Posterior vena cava (tissue), 2 donors: ENCODE data around the gene IL16. TPM values are rescaled to one million over a fixed set of nuclear protein-coding genes. Genes with fewer than 3 reads are reported as not detected.
A peak's percentile ranks its signal among the peaks of the same experiment; 100 is the strongest.

Source experiments
- DNase-seq: peaks from one replicate; pipeline ENCODE4 v3.0.0-alpha.2; 2020; ENCODE audit warnings: low spot score
- intact Hi-C, 2 donors: fragments of 100-400 bp; cut with DNase I; formaldehyde crosslinking; loops; one replicate each; pipeline versions ENCODE4 v1.14.1 to v1.14.2; 2022 to 2023
- total RNA-seq, 2 donors: library from RNA; stranded (reverse); fragmentation: NEBNext Ultra II Directional; extraction: Animal tissue kit (Norgen Biotek cat#: 25700); gene quantifications; one replicate each; pipeline ENCODE4 v1.2.1, GENCODE V29; 2021
- donor health status: DM: yes; HTN: yes; CAD: no.
- donor health status: DM: yes; HTN: yes; CAD: no.

IL16 gene
- total RNA-seq, 2 donors from 2014 or later: 12.1 to 21.8 TPM

- intact Hi-C loops: no loop called here
- DNase-seq: no peak
Observed at GRCh38 chr15:81297147-81297572, 100.5 kb downstream of the IL16 start.

GRCh38 chr15:81297603-81298575 lies 101.2 kb downstream of the IL16 start:
- intact Hi-C loops: no loop called here
- DNase-seq: no peak

- no peak for DNase-seq
- intact Hi-C loops: no loop called here
Observed at GRCh38 chr15:81298611-81299010, 101.9 kb downstream of the IL16 start.

- intact Hi-C loops: no loop called here
- no peak for DNase-seq
Observed at GRCh38 chr15:81299156-81299555, 102.5 kb downstream of the IL16 start.

- no peak for DNase-seq
- intact Hi-C loops: no loop called here
Observed at GRCh38 chr15:81299630-81300273, 103.1 kb downstream of the IL16 start.

GRCh38 chr15:81301385-81301784 lies 104.7 kb downstream of the IL16 start:
- no peak for DNase-seq
- intact Hi-C loops: no loop called here

GRCh38 chr15:81301815-81302399 lies 105.2 kb downstream of the IL16 start:
- no peak for DNase-seq
- intact Hi-C loops: no loop called here

- intact Hi-C loops: no loop called here
- no peak for DNase-seq
Observed at GRCh38 chr15:81302701-81303109, 106.0 kb downstream of the IL16 start.

GRCh38 chr15:81303244-81304225 lies 106.9 kb downstream of the IL16 start:
- intact Hi-C loops: no loop called here
- DNase-seq: no peak

- intact Hi-C loops: no loop called here
- DNase-seq: no peak
Observed at GRCh38 chr15:81304226-81304625, 107.5 kb downstream of the IL16 start.

- intact Hi-C loops: no loop called here
- no peak for DNase-seq
Observed at GRCh38 chr15:81308260-81308659, 111.6 kb downstream of the IL16 start.

- intact Hi-C loops: no loop called here
- no peak for DNase-seq
Observed at GRCh38 chr15:81309647-81310450, 113.2 kb downstream of the IL16 start.

- intact Hi-C loops: no loop called here
- DNase-seq: no peak
Observed at GRCh38 chr15:81310480-81310879, 113.8 kb downstream of the IL16 start.

- intact Hi-C loops: no loop called here
- DNase-seq: no peak
Observed at GRCh38 chr15:81311752-81312464, 115.2 kb downstream of the IL16 start.

- peak; percentile 94 for DNase-seq
- intact Hi-C loops: no loop called here
Observed at GRCh38 chr15:81312790-81313543, 116.3 kb downstream of the IL16 start.

- DNase-seq: no peak
- intact Hi-C loops: no loop called here
Observed at GRCh38 chr15:81313686-81314085, 117.0 kb downstream of the IL16 start.

GRCh38 chr15:81314378-81314777 lies 117.7 kb downstream of the IL16 start:
- DNase-seq: no peak
- intact Hi-C loops: no loop called here
